Loucy (cell line): Measurements from ENCODE around the gene GIN1.

Experiments used
- H2AFZ ChIP-seq: fragments of 200-600 bp; sonication (generic); 2 replicates; pipeline ENCODE4 v1.6.0; 2016; ENCODE audit warnings: antibody characterized with exemption, mild to moderate bottlenecking, low read length, moderate library complexity
- H3F3A ChIP-seq: fragments of 200-600 bp; 2 replicates; pipeline ENCODE4 v1.6.0; 2016; ENCODE audit warnings: antibody characterized with exemption, low read depth, mild to moderate bottlenecking
- H3K27me3 ChIP-seq: fragments of 200-600 bp; sonication (generic); 2 replicates; pipeline ENCODE4 v1.6.1; 2014; ENCODE audit warnings: low read length, mild to moderate bottlenecking; ENCODE audit not compliant: insufficient read depth, poor library complexity, severe bottlenecking
- H3K36me3 ChIP-seq: fragments of 200-600 bp; sonication (generic); 2 replicates; pipeline ENCODE4 v1.6.1; 2016; ENCODE audit warnings: low read length; ENCODE audit not compliant: insufficient read depth
- H3K4me1 ChIP-seq: fragments of 200-600 bp; sonication (generic); 2 replicates; pipeline ENCODE4 v1.5.1; 2014; ENCODE audit warnings: low read length, mild to moderate bottlenecking; ENCODE audit not compliant: insufficient read depth, poor library complexity, severe bottlenecking
- H3K4me2 ChIP-seq: fragments of 200-600 bp; sonication (generic); 2 replicates; pipeline ENCODE4 v1.6.0; 2014; ENCODE audit warnings: antibody characterized with exemption, low read length, low read depth, mild to moderate bottlenecking; ENCODE audit not compliant: poor library complexity, severe bottlenecking
- H3K4me3 ChIP-seq: fragments of 200-600 bp; sonication (generic); 2 replicates; pipeline ENCODE4 v1.5.1; 2014; ENCODE audit warnings: low read length, mild to moderate bottlenecking, mixed read lengths; ENCODE audit not compliant: poor library complexity, severe bottlenecking
- H3K79me2 ChIP-seq: fragments of 200-600 bp; sonication (generic); 2 replicates; pipeline ENCODE4 v1.6.1; 2014; ENCODE audit warnings: low read length; ENCODE audit not compliant: insufficient read depth
- H3K9ac ChIP-seq: fragments of 200-600 bp; sonication (generic); 2 replicates; pipeline ENCODE4 v1.6.0; 2014; ENCODE audit warnings: mild to moderate bottlenecking, low read depth, low read length, moderate library complexity; ENCODE audit not compliant: poor library complexity, severe bottlenecking
- H3K9me2 ChIP-seq: fragments of 200-600 bp; sonication (generic); replicated peaks from 2 replicates; pipeline ENCODE4 v1.6.1; 2016; ENCODE audit warnings: low read depth, low read length, mixed read lengths
- H3K9me3 ChIP-seq: fragments of 200-600 bp; sonication (generic); 2 replicates; pipeline ENCODE4 v1.6.1; 2014; ENCODE audit warnings: mild to moderate bottlenecking, antibody characterized with exemption, low read length, low read depth; ENCODE audit not compliant: insufficient read depth
- H4K20me1 ChIP-seq: fragments of 200-600 bp; sonication (generic); 2 replicates; pipeline ENCODE4 v1.6.0; 2014; ENCODE audit warnings: antibody characterized with exemption, low read length, mild to moderate bottlenecking; ENCODE audit not compliant: insufficient read depth, poor library complexity, severe bottlenecking
- CTCF ChIP-seq: fragments of 200-600 bp; sonication (generic); conservative IDR thresholded peaks from 2 replicates; pipeline ENCODE4 v1.5.1; 2014; ENCODE audit warnings: mild to moderate bottlenecking, antibody characterized with exemption, low read length
- EZH2phosphoT487 ChIP-seq: fragments of 200-600 bp; IDR thresholded peaks from 2 replicates; pipeline ENCODE4 v1.6.1; 2018; ENCODE audit warnings: antibody characterized with exemption, mild to moderate bottlenecking, moderate library complexity, borderline replicate concordance

Gene GIN1

GRCh38 chr5:103126557-103126956, 6.6 kb upstream of the GIN1 start:
- TF ChIP-seq CTCF = no peak
- no peak for TF ChIP-seq EZH2phosphoT487
- peaks cover 5% of the 10 kb centered on the region for H4K20me1 ChIP-seq
- H3F3A ChIP-seq = no peaks in the 10 kb centered on the region
- no peak overlapping the region for H3K9ac ChIP-seq
- peaks cover 20% of the 10 kb centered on the region for H3K4me1 ChIP-seq
- H3K36me3 ChIP-seq = no peaks in the 10 kb centered on the region
- no peak overlapping the region for H3K4me3 ChIP-seq
- peaks cover 23% of the 10 kb centered on the region for H3K79me2 ChIP-seq
- no peaks in the 10 kb centered on the region for H3K9me2 ChIP-seq
- no peaks in the 10 kb centered on the region for H3K9me3 ChIP-seq
- no peak overlapping the region for H3K4me2 ChIP-seq
- no peaks in the 10 kb centered on the region for H3K27me3 ChIP-seq
- no peak overlapping the region for H2AFZ ChIP-seq

- Histone ChIP-seq H3K9me2 (no peaks in the 10 kb centered on the region), H3K4me2 (peak overlapping the region; percentile 91), H3K9me3 (no peaks in the 10 kb centered on the region), H4K20me1 (peaks cover 5% of the 10 kb centered on the region), H3K4me3 (peak overlapping the region; percentile 85), H3K9ac (peak overlapping the region; percentile 91), H3K4me1 (peaks cover 22% of the 10 kb centered on the region), H3K27me3 (no peaks in the 10 kb centered on the region), H3K79me2 (peaks cover 54% of the 10 kb centered on the region), H2AFZ (no peak overlapping the region), H3K36me3 (no peaks in the 10 kb centered on the region), H3F3A (peaks cover 5% of the 10 kb centered on the region; the same call in 1 of the 2 replicates)
- no peak for TF ChIP-seq EZH2phosphoT487
- no peak for TF ChIP-seq CTCF
Observed at GRCh38 chr5:103122242-103122641, 2.3 kb upstream of the GIN1 start.

- peaks cover 5% of the 10 kb centered on the region; the same call in 1 of the 2 replicates for H3F3A ChIP-seq
- no peaks in the 10 kb centered on the region for H3K9me2 ChIP-seq
- H3K4me1 ChIP-seq = peaks cover 22% of the 10 kb centered on the region
- TF ChIP-seq EZH2phosphoT487 (no peak), CTCF (no peak)
- peak overlapping the region; percentile 76; the same call in 1 of the 2 replicates for H2AFZ ChIP-seq
- H3K9me3 ChIP-seq = no peaks in the 10 kb centered on the region
- peaks cover 5% of the 10 kb centered on the region for H4K20me1 ChIP-seq
- peak overlapping the region; percentile 91 for H3K9ac ChIP-seq
- peaks cover 58% of the 10 kb centered on the region for H3K79me2 ChIP-seq
- H3K27me3 ChIP-seq = no peaks in the 10 kb centered on the region
- peak overlapping the region; percentile 85 for H3K4me3 ChIP-seq
- peak overlapping the region; percentile 91 for H3K4me2 ChIP-seq
- H3K36me3 ChIP-seq = no peaks in the 10 kb centered on the region
Observed at GRCh38 chr5:103120607-103121200, 766 bp upstream of the GIN1 start.
